HL-60 (cell line): ENCODE data around the gene FKBP1B.

Source experiments
- GABPA ChIP-seq: IDR thresholded peaks from 2 replicates; pipeline ENCODE4 v1.6.1; 2012; ENCODE audit warnings: low read depth
- POLR2AphosphoS5 ChIP-seq: IDR thresholded peaks from 2 replicates; pipeline ENCODE4 v1.6.1; 2012; ENCODE audit warnings: low read depth
- TF ChIP-seq, protein P1 (sequence below): IDR thresholded peaks from one replicate; pipeline ENCODE4 v1.5.1; 2011; ENCODE audit warnings: low read length, control low read depth, inconsistent platforms; ENCODE audit not compliant: insufficient read depth
- TF ChIP-seq, protein P2 (sequence below): IDR thresholded peaks from 2 replicates; pipeline ENCODE4 v1.6.1; 2012; ENCODE audit warnings: low read depth; ENCODE audit not compliant: insufficient replicate concordance

DNA sequence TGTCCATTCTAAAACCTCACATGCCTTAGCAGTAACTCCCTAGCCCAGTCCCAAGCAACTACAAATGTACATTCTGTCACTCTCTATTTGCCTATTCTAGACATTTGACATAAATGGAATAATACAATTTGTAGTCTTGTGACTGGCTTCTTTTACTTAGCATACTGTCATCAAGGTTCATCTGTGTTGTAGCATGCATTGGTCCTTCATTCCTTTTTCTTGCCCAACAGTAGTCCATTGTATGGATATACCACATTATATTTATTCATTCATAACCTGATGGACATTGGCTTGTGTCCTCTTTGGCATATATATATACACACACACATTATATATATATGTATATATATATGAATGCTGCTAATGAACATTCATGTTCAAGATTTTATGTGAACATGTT, 41.8 kb upstream of the FKBP1B start:
- TF ChIP-seq, protein P1, sequence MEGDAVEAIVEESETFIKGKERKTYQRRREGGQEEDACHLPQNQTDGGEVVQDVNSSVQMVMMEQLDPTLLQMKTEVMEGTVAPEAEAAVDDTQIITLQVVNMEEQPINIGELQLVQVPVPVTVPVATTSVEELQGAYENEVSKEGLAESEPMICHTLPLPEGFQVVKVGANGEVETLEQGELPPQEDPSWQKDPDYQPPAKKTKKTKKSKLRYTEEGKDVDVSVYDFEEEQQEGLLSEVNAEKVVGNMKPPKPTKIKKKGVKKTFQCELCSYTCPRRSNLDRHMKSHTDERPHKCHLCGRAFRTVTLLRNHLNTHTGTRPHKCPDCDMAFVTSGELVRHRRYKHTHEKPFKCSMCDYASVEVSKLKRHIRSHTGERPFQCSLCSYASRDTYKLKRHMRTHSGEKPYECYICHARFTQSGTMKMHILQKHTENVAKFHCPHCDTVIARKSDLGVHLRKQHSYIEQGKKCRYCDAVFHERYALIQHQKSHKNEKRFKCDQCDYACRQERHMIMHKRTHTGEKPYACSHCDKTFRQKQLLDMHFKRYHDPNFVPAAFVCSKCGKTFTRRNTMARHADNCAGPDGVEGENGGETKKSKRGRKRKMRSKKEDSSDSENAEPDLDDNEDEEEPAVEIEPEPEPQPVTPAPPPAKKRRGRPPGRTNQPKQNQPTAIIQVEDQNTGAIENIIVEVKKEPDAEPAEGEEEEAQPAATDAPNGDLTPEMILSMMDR, result no peak
- TF ChIP-seq POLR2AphosphoS5 (no peak), GABPA (no peak)
- TF ChIP-seq, protein P2, sequence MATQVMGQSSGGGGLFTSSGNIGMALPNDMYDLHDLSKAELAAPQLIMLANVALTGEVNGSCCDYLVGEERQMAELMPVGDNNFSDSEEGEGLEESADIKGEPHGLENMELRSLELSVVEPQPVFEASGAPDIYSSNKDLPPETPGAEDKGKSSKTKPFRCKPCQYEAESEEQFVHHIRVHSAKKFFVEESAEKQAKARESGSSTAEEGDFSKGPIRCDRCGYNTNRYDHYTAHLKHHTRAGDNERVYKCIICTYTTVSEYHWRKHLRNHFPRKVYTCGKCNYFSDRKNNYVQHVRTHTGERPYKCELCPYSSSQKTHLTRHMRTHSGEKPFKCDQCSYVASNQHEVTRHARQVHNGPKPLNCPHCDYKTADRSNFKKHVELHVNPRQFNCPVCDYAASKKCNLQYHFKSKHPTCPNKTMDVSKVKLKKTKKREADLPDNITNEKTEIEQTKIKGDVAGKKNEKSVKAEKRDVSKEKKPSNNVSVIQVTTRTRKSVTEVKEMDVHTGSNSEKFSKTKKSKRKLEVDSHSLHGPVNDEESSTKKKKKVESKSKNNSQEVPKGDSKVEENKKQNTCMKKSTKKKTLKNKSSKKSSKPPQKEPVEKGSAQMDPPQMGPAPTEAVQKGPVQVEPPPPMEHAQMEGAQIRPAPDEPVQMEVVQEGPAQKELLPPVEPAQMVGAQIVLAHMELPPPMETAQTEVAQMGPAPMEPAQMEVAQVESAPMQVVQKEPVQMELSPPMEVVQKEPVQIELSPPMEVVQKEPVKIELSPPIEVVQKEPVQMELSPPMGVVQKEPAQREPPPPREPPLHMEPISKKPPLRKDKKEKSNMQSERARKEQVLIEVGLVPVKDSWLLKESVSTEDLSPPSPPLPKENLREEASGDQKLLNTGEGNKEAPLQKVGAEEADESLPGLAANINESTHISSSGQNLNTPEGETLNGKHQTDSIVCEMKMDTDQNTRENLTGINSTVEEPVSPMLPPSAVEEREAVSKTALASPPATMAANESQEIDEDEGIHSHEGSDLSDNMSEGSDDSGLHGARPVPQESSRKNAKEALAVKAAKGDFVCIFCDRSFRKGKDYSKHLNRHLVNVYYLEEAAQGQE, result no peak
